HG02938 (cell line): ENCODE data around the gene CREB5.

ENCODE experiments used
- ATAC-seq: cut with Tn5 transposase; IDR thresholded peaks from one replicate; pipeline ENCODE4 v1.9.1; 2021; ENCODE audit warnings: mild to moderate bottlenecking, moderate library complexity; ENCODE audit not compliant: unreplicated experiment

CREB5 gene

DNA sequence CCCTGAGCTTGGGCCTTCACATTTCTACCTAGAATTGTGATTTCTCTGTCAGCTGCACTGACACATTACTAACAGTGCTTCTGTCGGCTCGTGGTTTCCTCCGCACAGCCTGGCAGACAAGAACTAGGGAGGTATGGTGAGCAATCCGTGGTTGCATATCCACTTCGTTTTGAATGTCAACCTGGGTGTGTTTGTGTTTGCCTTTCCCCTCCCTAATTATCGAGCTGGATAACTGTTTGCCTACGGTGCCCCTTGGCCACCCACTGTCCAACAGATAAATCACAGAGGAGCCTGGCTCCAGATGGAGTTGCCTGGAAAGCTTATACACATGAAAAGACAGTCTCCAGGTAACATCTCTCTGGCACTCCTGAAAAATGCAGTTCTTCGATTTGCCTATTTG lies 317.0 kb downstream of the CREB5 start:
- ATAC-seq, result no peak

DNA sequence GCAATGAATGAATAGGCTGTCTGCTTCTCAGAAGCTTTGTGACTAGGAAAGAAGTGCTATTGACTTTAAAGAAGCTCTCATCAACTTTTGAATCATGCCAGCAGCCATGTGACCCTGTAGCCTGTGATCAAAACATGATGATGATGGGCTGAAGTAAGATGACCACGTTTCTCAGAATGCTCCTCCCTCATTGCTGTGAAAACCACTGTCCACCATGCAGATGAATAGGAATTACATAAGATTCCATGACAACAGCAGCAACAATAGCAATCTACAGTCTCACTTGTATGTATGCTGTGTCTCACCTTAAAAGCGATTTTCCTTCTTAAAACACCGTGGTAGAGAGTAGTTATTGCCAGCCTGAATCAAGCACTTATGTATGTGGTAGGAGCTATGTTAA lies 317.4 kb downstream of the CREB5 start:
- ATAC-seq, result no peak

DNA sequence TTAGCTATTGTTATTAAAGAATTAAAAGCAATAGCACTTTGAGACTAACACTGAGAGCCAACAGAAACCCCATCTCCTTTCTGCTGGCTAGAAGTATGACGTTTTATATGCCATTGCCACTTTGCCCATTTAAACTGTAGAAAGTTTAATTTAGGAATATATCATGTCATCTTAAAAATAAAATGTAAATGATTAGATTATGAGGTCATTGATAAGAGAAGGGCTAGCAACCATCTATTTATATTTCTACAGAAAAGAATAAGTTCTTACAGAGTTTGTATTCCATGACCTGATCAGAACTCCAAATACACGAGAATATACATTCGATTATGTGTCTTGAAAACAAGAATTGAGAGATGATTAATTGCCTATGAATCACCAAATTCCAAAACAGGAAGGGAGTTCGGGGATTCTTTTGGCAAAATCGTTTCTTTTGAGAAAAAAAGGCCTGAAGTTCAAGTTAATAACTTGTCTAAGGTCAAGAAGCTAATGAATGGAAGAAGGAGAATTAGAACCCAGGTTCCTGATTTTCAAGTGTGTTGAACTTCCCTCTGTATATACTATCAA lies 318.9 kb downstream of the CREB5 start:
- no peak for ATAC-seq

DNA sequence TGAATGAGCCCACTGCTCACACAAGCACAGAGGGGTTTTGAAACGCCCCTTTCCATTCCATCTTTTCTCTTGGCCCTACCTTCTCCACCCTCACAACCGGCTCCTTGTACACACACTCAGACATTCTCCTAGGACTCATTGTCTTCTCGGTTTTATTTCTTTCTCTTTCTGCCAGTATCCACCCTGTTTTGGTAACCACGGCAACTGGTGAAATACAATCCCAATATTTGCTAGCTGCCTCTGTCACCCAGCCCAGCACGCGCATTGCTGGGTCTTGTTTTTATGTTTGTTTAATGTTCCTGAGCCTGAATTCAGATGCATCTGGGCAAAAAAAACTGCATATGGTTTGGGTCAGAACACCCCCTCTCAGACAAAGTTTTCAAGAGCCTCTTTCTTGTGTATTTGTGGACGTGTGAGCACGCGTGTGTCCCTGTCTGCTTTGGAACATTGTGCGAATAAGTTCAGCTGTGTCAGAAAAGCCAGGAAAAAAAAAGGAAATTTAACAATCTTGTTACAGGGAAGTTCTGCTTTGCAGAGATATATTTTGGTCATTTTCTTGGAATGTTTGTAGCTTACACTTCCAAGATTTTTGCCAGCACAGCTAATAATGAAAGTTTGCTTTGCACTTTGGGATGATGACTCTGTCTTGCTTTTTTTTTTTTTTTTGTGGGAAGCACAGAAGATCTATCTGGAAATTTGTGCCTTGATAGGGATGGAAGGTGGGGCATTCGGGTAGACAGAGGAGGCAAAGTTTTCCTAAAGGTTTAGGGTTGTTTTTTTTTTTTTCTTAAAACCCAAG lies 320.0 kb downstream of the CREB5 start:
- ATAC-seq, result no peak

DNA sequence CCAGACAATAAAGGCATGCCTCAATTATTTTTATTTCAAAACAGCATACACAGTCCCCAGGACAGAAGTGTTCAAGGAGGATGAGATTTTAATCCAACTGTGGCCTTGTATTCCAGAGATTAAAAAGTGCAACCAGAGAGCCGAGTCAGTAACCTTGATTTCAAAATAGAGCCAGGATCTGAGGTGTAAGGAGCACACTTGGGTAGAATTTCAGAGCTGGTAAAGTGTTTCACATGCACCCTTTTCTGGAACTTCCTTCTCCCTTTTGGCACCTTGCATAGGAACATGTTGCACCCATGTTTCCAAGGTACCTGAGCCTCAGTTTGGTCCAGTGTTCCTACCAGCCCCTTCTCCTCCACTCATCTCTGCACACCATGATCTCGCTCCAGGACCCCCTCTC lies 320.7 kb downstream of the CREB5 start:
- ATAC-seq, result no peak

DNA sequence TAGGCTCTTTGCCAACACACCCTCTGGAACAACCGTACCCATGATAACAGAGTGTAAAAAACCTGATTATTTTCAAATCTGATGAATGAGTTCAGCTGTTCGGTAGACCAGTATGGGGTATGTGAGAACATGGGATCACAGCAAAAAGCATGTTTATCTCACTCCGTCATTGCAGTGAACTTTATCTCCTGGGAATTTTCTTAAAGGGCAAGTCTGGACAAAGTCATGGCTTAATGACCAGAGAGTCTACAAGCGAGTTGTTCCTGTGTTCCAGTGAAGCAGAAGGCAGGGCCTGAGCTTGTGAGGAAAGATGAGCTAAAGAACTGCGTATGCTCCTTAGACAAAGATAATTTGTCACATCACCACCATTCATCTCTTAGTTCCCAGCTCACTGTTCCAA lies 326.1 kb downstream of the CREB5 start:
- ATAC-seq, result no peak

DNA sequence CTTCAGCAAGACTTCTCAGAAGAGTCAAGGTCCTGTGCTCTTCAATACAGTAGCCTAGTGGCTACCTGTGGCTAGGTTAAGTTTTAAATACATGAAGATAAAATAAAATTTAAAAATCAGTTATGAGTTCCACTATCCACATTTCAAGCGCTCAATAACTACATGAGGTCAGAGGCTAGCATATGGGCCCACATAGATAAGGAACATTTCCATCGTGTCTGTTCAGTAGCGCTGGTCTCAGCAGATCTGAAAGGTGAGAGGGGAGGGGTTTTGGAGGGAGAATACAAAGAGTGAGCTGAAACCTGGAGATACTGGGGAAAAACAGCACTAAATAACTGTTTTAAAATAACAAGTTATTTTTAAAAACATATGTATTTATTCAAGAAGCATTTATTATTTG lies 326.8 kb downstream of the CREB5 start:
- ATAC-seq, result no peak

DNA sequence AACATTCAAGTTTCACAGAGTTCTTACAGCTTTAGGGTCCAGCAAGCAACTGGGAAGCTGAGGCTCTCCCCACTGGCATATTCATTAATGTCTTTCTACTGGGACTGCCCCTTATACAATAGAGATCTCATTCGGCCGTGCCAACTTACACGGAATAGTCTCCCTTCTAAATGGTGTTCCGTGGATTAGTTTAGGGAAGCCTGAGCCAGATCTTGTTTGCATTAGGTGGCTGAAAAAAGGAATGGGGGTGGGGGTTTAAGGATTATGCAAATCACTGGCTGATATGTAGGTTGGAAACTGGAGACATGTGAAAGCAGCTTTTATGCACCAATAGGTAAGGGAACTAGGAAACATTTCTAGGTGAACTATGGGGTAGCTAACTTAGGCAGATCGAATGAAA lies 327.5 kb downstream of the CREB5 start:
- ATAC-seq, result no peak

DNA sequence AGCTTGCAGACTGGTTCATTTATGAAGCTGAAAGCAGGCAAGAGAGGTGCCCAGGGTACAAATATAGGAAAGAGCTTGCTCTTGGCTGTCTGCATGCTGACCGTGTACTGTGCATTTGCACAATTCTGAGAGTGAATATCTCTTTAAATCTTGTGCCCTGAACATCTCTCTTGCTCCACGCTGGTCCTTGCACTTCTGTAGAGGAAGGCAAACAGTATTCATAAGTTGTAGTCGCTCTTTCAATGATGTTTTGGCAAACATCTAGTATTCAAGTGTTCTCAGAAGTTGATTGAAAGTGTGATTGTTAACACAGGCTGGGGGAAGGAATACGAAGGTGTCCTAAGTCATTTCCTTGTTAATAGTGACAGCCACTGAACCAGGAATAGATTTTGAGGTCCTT lies 332.6 kb downstream of the CREB5 start:
- no peak for ATAC-seq

DNA sequence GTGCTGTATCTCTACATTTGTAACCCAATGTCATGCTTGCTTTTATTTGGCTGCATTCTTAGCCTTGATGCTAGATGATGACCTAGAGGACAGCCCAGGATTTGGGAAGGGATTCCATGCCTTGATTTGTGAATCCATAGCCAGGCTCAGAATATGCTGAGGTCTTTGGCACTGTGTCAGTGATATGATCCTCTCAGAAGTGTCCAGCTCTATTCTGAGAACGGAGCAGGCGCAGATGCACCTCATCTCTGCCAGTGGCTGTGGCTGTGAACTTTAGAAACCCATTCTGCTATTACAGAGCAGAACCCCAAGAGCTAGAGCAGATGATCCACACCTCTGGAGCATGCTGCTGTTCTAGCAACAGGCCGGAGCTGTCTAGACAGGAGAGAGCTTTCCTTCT lies 333.0 kb downstream of the CREB5 start:
- no peak for ATAC-seq

DNA sequence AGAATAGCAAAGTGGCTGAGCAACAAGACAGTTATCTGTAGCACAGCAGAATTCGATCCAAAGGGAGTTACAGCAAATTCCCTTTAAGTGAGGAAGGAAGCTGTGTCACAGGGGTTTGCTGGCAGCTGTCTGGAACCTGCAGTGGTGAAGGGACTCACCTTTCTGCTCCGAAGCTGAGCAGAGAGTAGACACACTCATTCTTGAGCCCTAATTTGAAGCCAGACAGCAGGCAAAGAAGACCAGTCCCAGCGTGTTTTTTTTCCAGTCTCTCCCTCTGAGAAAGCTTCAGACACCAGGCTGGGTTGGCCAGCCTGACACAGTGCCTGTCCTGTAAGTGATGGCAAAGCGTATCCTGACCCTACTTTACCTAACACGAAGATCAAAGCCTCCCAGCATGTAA lies 335.1 kb downstream of the CREB5 start:
- ATAC-seq, result no peak

DNA sequence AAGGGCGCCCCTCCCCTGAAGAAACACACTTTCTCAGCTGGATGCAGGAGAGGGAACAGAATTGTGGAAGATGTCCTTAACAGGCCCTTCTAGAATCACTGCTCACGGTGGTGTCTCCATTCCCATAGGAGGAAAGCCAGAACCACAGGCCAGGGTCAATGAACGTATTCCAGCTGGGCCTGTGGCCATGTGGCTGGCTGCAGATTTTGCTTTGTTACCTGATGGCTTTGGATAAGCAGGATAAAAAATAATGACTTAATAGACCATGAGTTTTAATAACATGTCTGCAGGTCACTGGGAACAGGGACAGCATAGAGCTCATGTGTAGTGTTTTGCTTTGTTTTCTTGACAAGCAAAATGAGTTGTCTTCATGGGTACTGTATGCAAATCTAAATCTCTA lies 335.5 kb downstream of the CREB5 start:
- no peak for ATAC-seq

DNA sequence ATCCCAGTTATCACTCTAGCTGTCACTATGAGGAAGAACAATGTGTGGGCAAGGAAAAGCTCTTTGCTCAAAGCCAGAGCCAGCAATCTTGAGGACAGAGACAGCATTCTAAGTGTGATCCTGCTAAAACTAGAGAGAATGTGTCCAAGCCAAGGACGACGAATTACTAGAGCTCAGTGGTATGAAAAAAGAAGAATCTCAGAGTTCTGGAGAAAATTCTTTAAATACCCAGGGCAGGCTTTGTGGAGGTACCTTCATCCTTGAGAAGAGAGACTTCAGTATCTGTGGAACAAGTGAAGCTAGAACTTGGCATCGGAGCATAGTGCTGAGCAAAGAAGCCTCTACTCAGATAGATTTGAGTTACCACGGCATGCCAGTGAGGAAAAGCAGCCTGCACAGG lies 336.0 kb downstream of the CREB5 start:
- no peak for ATAC-seq

DNA sequence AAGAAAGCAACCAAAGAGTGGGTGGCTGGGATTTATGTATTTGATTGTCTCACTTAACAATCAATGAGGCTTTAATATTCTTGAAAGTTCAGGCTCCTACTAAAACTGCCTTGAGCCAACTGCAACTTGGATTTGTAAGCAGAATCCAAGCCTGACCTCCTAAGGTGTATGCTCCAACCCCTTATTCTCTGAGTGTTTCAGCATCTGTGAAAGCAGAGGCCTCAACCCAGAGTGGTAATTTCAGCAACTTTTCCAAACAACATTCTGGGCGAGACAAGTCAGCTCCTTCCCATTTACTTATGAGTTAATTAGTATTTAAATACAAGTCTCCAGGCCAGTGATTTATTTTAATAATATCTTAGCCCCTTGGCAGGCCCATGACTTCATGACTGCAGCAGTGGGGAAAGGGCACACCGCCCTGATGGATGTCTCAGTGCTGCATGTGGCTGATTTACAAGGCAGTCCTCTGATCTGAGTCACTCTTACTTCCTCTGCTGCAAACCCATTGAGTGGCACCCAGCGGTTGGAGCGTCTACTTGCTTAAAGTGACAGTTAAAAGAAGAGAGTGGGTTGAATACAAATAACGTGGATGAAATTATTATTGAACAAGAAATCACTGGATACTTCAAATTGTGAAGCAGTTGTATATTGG lies 336.7 kb downstream of the CREB5 start:
- no peak for ATAC-seq

DNA sequence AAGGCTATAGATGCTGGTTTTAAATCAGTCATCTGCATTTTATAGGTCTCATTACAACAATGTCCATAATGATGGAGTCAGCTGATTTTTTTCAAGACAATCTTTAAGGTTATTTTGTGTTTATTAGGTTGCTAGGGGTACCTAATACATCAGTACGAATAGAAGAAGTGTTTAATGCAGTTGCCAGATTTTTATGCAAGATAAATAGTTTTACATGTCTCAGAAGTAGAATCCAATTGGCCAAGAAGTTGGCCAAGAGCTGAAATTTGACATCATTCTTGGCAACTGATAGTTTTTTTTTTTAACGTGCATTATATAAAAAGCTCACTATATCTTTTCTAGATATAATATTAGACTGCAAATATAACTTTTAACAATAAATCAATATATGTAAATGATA lies 337.3 kb downstream of the CREB5 start:
- no peak for ATAC-seq

DNA sequence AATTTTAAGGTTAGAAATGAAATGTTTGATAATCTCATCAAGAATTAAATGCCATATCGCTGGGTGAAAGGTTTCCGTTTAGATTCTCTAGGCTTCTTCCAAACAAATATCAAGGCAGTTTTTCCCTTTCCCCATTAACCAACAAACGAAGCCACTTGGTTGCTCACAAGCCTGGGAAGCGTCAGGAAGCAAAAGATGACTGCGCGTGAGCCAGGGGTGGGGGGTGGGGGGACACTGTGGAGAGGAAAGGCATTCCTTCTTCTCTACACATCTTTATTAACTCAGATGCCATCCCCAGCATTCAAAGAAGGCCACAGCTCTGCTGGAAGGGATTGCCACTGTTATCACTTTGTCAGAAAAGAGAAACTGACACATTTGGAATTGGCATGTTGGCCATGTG lies 338.7 kb downstream of the CREB5 start:
- ATAC-seq, result no peak

DNA sequence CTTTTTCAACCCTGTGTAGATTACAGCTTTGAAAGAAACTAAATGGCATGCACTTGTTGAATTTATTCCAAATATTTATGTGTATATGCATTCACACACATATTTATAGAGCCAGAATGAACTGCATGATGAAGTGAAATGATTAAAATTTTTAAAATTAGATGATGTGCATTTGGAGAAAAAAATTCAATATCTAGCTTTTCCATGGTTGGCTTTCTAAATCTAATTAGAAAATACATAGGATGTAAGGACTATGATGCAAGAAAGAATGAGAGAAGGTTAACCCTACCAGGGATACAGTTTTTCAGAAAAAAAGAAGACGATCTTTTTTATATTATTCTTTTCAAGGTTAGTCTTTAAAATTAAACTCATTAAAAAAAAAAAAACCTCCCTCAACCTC lies 341.3 kb downstream of the CREB5 start:
- no peak for ATAC-seq

DNA sequence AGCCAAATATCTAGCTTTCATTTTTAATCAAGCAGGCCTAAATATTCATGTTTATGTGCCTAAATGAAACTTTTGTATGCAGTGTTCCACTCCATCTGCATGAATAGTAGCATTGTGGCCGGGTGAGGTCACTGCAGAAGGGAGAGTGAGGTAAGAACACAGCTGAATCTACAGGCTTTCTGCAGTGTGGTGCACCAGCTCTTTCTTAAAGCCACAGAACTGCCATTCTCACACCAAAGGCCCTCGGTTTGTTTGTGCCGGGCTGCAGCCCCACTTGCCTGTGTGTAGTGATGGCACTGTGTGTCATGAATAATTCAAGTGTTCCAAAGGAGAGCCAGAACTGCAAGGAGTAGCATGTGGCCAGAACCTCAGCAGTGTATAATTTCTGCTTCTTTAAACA lies 341.7 kb downstream of the CREB5 start:
- ATAC-seq, result no peak

DNA sequence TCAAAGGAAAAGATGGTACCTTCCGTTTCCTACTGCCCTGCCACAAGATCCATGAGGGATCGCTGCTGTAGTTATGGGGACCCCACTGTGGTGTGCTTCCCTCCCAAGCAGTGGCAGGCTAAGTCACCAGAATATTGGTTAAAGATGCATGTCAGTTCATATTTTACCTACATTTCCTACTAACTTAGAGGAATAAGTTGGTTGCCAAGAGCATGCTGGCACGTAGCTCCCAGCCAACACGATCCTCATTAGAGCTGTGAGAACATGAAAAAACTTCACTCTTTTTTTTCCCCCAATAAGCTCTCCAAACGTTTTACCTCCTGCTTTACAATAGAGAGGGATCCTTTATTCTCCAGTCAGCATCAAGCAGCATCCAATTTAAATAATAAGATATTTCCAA lies 342.1 kb downstream of the CREB5 start:
- ATAC-seq, result no peak

DNA sequence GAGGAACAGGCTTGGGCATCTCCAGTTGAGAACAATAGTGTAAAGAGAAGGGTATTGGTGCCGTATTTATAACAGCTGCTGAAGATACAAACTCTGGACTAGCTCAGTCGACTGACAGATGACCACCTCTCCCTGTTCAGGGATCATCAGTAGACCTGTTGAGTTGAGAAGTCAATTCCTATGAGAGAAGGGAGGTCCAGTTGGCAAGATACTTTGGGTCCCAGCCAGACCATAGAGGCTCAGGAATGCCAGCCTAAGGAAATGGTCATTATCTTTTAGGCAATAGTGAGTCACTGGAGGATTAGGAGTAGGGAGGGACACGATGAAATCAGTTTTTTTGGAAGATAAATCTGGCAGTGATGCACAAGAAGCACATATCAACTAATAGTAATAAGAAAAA lies 342.9 kb downstream of the CREB5 start:
- ATAC-seq, result no peak

DNA sequence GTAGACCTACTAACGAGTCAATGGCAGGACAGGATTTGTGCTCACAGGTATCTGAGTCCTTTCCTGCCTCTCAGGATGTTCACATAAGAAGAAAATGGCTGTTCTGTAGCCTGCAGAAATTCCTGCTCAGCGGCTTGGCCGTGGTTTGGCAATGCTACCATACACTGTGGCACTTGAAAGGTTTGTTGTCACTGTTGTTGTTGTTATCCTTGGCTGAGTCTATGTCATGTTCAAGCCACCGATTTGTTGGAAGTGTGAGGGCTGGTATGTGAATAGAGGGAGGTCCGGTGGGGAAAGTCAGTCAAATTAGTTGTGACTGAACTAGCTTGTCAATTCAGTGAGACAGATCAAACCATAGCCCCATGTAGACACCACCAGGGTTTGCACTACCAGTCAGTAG lies 345.9 kb downstream of the CREB5 start:
- no peak for ATAC-seq

DNA sequence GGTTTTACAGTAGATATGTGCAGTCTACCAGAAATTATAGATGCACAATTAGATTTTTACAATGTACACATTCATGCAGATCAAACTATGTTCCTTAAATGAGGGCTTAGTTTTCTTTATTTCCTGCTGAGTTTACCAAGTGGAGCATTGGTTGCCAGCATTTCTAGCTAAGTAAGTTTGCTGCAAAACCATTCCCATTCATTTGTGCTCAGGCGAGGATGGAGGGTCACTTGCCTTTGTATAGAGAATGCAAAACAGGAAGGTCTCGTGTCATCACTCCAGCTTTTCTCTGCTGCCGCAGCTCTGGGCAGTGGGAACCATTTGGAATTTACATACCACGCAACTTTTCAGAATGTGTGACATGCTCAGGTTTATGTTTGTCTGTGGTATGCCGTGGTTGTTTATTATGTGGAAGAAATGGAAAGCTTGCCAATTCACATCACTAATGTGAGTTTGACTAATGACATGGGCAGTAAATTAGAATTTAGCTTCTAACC lies 347.2 kb downstream of the CREB5 start:
- no peak for ATAC-seq
